GM21390 (cell line): ENCODE measurements around the gene HELZ.

Source experiments
- ATAC-seq: cut with Tn5 transposase; IDR thresholded peaks from one replicate; pipeline ENCODE4 v1.9.1; 2021; ENCODE audit not compliant: unreplicated experiment

HELZ gene

GRCh38 chr17:67035131-67036083, 209.6 kb downstream of the HELZ start:
- ATAC-seq, result peak; percentile 92

GRCh38 chr17:67033613-67034012, 211.4 kb downstream of the HELZ start:
- ATAC-seq, result no peak

GRCh38 chr17:67032985-67033384, 212.0 kb downstream of the HELZ start:
- no peak for ATAC-seq

- ATAC-seq, result no peak
These were observed 212.6 kb downstream of the HELZ start for GRCh38 chr17:67032382-67032781.

GRCh38 chr17:67030641-67031040, 214.4 kb downstream of the HELZ start:
- no peak for ATAC-seq

- no peak for ATAC-seq
These were observed 217.9 kb downstream of the HELZ start for GRCh38 chr17:67027031-67027628.

GRCh38 chr17:67026341-67026740, 218.7 kb downstream of the HELZ start:
- ATAC-seq, result no peak

- no peak for ATAC-seq
These were observed 219.7 kb downstream of the HELZ start for GRCh38 chr17:67025216-67025792.

GRCh38 chr17:67024736-67025135, 220.3 kb downstream of the HELZ start:
- no peak for ATAC-seq

- ATAC-seq, result no peak
These were observed 222.6 kb downstream of the HELZ start for GRCh38 chr17:67022451-67022810.

- ATAC-seq, result no peak
These were observed 223.1 kb downstream of the HELZ start for GRCh38 chr17:67021743-67022450.

- no peak for ATAC-seq
These were observed 223.8 kb downstream of the HELZ start for GRCh38 chr17:67021196-67021595.
